Osteocyte (in vitro differentiated cells): ENCODE results near the gene ZFP92. TPM values are rescaled to one million over a fixed set of nuclear protein-coding genes. Genes with fewer than 3 reads are reported as not detected.

Experiments used
- DNase-seq: peaks from one replicate; pipeline ENCODE4 v3.0.0; 2021; ENCODE audit warnings: mixed read lengths; ENCODE audit not compliant: unreplicated experiment; ENCODE audit errors: extremely low spot score
- H3K27ac Mint-ChIP-seq: one replicate; pipeline ENCODE4 v1.8.0; 2021; ENCODE audit warnings: mild to moderate bottlenecking, mixed read lengths; ENCODE audit not compliant: unreplicated experiment
- H3K27me3 Mint-ChIP-seq: one replicate; pipeline ENCODE4 v1.8.0; 2021; ENCODE audit warnings: mixed read lengths; ENCODE audit not compliant: unreplicated experiment
- H3K36me3 Mint-ChIP-seq: one replicate; pipeline ENCODE4 v1.8.0; 2021; ENCODE audit warnings: mixed read lengths; ENCODE audit not compliant: unreplicated experiment
- H3K4me1 Mint-ChIP-seq: one replicate; pipeline ENCODE4 v1.8.0; 2021; ENCODE audit warnings: mixed read lengths; ENCODE audit not compliant: unreplicated experiment
- H3K4me3 Mint-ChIP-seq: one replicate; pipeline ENCODE4 v1.8.0; 2021; ENCODE audit warnings: mild to moderate bottlenecking, moderate library complexity, mixed read lengths; ENCODE audit not compliant: unreplicated experiment
- H3K9me3 Mint-ChIP-seq: one replicate; pipeline ENCODE4 v1.8.0; 2021; ENCODE audit warnings: mixed read lengths; ENCODE audit not compliant: unreplicated experiment
- CTCF ChIP-seq: fragments of 200-600 bp; sonication (generic); IDR thresholded peaks from 2 replicates; pipeline ENCODE4 v1.5.0; 2021; ENCODE audit warnings: antibody characterized with exemption, mild to moderate bottlenecking, moderate library complexity
- total RNA-seq: library from RNA; stranded (reverse); gene quantifications from 2 replicates; pipeline ENCODE4 v1.2.1, GENCODE V29; 2021

Gene ZFP92
- total RNA-seq, 1 donor from 2014 or later: 0.05 TPM

- Mint-ChIP-seq H3K27me3 (no peaks in the 10 kb centered on the region), H3K4me1 (no peaks in the 10 kb centered on the region), H3K36me3 (peaks cover 3% of the 10 kb centered on the region), H3K27ac (no peak overlapping the region), H3K4me3 (no peak overlapping the region), H3K9me3 (no peaks in the 10 kb centered on the region)
- no peak for TF ChIP-seq CTCF
- DNase-seq: no peak
Measured at GRCh38 chrX:153446950-153447580, 35.8 kb downstream of the ZFP92 start.

GRCh38 chrX:153447581-153447960, 36.3 kb downstream of the ZFP92 start:
- H3K9me3 Mint-ChIP-seq: no peaks in the 10 kb centered on the region
- TF ChIP-seq CTCF: no peak
- DNase-seq: no peak
- H3K27me3 Mint-ChIP-seq: no peaks in the 10 kb centered on the region
- no peak overlapping the region for H3K27ac Mint-ChIP-seq
- H3K4me1 Mint-ChIP-seq: no peaks in the 10 kb centered on the region
- H3K36me3 Mint-ChIP-seq: peaks cover 3% of the 10 kb centered on the region
- no peak overlapping the region for H3K4me3 Mint-ChIP-seq

GRCh38 chrX:153448556-153449367, 37.5 kb downstream of the ZFP92 start:
- Mint-ChIP-seq H3K36me3 (peaks cover 3% of the 10 kb centered on the region), H3K27ac (no peak overlapping the region), H3K27me3 (no peaks in the 10 kb centered on the region), H3K4me3 (no peak overlapping the region), H3K4me1 (no peaks in the 10 kb centered on the region), H3K9me3 (no peaks in the 10 kb centered on the region)
- no peak for TF ChIP-seq CTCF
- no peak for DNase-seq

GRCh38 chrX:153449368-153450113, 38.3 kb downstream of the ZFP92 start:
- Mint-ChIP-seq H3K27ac (no peak overlapping the region), H3K27me3 (no peaks in the 10 kb centered on the region), H3K9me3 (no peaks in the 10 kb centered on the region), H3K4me3 (no peak overlapping the region), H3K4me1 (no peaks in the 10 kb centered on the region), H3K36me3 (peaks cover 3% of the 10 kb centered on the region)
- no peak for DNase-seq
- TF ChIP-seq CTCF: no peak
